ENCODE measurements around the gene ABCC1.

- no peak for TF ChIP-seq CTCF (IDR thresholded peaks at IDR 0.05)
- TF ChIP-seq IRF3 (IDR thresholded peaks at IDR 0.05; ENCODE audit: low read depth, low read length) = no peak
- TF ChIP-seq MAX (IDR thresholded peaks at IDR 0.05; ENCODE audit: low read depth) = no peak
- TF ChIP-seq RAD21 (IDR thresholded peaks at IDR 0.05; ENCODE audit: low read length) = no peak
- TF ChIP-seq ELF1 (IDR thresholded peaks at IDR 0.05) = no peak
- TF ChIP-seq YY1 (IDR thresholded peaks at IDR 0.05; ENCODE audit: low read depth) = no peak
Measured at GRCh38 chr16:16014329-16015224, 65.2 kb downstream of the ABCC1 start.

Data from SK-N-SH (cell line).